HG02938 (cell line): ENCODE results near the gene AKAP17A.

ENCODE experiments used
- ATAC-seq: cut with Tn5 transposase; IDR thresholded peaks from one replicate; pipeline ENCODE4 v1.9.1; 2021; ENCODE audit warnings: mild to moderate bottlenecking, moderate library complexity; ENCODE audit not compliant: unreplicated experiment

AKAP17A gene

GRCh38 chrX:1582686-1583437, 8.5 kb upstream of the AKAP17A start:
- no peak for ATAC-seq

GRCh38 chrX:1584237-1585011, 7.0 kb upstream of the AKAP17A start:
- no peak for ATAC-seq

- no peak for ATAC-seq
Observed at GRCh38 chrX:1587161-1587560, 4.2 kb upstream of the AKAP17A start.

- no peak for ATAC-seq
Observed at GRCh38 chrX:1589356-1590130, 1.9 kb upstream of the AKAP17A start.

- ATAC-seq, result no peak
Observed at GRCh38 chrX:1591863-1592469, 562 bp downstream of the AKAP17A start.

- peak; percentile 43 for ATAC-seq
Observed at GRCh38 chrX:1592470-1593142, 1.2 kb downstream of the AKAP17A start.

GRCh38 chrX:1593286-1594271, 2.2 kb downstream of the AKAP17A start:
- no peak for ATAC-seq

GRCh38 chrX:1595711-1596060, 4.3 kb downstream of the AKAP17A start:
- ATAC-seq, result no peak

- ATAC-seq, result no peak
Observed at GRCh38 chrX:1596676-1597344, 5.4 kb downstream of the AKAP17A start.

GRCh38 chrX:1597345-1598020, 6.1 kb downstream of the AKAP17A start:
- ATAC-seq, result no peak

- ATAC-seq, result no peak
Observed at GRCh38 chrX:1598021-1598875, 6.8 kb downstream of the AKAP17A start.

GRCh38 chrX:1598876-1599790, 7.7 kb downstream of the AKAP17A start:
- no peak for ATAC-seq

GRCh38 chrX:1599791-1600405, 8.5 kb downstream of the AKAP17A start:
- ATAC-seq, result no peak

- no peak for ATAC-seq
Observed at GRCh38 chrX:1600406-1601050, 9.1 kb downstream of the AKAP17A start.

GRCh38 chrX:1601051-1601767, 9.8 kb downstream of the AKAP17A start:
- ATAC-seq, result no peak
